Non-pigmented ciliary epithelial cell (primary cell): ENCODE results near the gene RNPEPL1.
"Not testable (repeated sequence)": the region's sequence is repeated elsewhere in the genome, so short reads cannot be mapped to it uniquely, and the experiment has no call there.

Source experiments
- DNase-seq: peaks from one replicate; pipeline ENCODE4 v3.0.0-alpha.2; 2010; ENCODE audit warnings: low read depth

The RNPEPL1 gene

GRCh38 chr2:240567872-240568677, at the start of gene RNPEPL1:
TSS of gene RNPEPL1 (plus strand) at chr2:240568484. CDS start at chr2:240568587, 103 bp downstream.
- DNase-seq, result no peak

DNA sequence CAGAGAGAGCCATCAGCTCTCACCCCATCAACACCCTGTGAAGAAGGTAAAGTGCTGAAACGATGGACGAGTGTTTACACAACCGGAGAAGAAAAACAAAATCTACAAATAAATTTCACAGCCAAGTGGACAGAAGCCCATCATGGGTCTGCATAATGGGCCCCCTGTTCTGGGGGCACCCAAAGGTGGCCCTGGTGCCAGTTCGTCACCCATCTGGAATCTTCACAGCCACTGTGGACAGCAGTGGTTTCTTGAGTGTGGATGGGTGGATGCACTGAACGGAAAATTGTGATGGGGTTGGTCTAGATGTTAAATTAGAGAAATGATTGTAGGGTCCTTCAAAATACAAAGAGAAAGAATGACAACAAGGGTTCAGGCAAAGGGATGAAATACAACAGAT, 49.3 kb upstream of the RNPEPL1 start:
- DNase-seq, result no peak

GRCh38 chr2:240519396-240520129, 48.7 kb upstream of the RNPEPL1 start:
- peak; percentile 13 for DNase-seq

DNA sequence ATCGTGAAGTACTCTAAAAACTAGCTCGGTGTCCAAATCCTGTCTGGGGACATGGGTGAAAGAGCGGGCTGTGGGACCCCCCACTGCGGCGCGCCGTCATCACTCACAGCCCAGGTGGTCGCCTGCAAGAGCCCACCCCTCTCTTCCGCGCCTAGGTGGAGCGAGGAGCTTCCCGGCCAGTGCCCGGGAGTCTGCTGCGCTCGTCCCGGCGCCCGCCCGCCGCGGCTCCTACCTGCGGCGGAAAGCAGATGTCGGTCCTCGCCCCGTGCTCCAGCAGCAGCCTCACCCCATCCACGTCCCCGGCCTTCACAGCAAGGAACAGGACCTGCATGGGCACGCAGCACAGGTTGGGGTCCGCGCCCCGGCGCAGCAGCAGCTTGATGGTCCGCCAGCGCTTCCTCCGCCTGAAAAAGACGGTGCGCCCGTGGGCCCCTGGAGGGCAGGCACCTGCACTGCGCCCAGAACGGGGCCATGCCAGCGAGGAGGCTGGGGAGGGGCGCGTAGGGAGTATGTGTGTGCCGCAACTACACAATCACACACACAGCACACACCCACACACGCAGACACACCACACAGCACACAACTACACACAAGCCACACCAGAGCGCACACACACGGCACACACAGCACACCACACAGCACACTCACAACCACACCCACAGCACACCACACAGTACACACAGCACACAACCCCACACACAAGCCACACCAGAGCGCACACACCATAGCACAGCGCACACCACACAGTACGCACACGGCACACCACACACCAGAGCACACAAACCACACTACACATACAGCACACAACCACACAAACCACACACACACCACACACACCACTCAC, 47.9 kb upstream of the RNPEPL1 start:
- no peak for DNase-seq

- no peak for DNase-seq
Measured at GRCh38 chr2:240520974-240521350, 47.3 kb upstream of the RNPEPL1 start.

- DNase-seq, result not testable (repeated sequence)
Measured at GRCh38 chr2:240521885-240522284, 46.4 kb upstream of the RNPEPL1 start.

GRCh38 chr2:240522406-240522805, 45.9 kb upstream of the RNPEPL1 start:
- DNase-seq, result no peak

- no peak for DNase-seq
Measured at GRCh38 chr2:240523451-240524281, 44.6 kb upstream of the RNPEPL1 start.

GRCh38 chr2:240524963-240525718, 43.1 kb upstream of the RNPEPL1 start:
- no peak for DNase-seq

DNA sequence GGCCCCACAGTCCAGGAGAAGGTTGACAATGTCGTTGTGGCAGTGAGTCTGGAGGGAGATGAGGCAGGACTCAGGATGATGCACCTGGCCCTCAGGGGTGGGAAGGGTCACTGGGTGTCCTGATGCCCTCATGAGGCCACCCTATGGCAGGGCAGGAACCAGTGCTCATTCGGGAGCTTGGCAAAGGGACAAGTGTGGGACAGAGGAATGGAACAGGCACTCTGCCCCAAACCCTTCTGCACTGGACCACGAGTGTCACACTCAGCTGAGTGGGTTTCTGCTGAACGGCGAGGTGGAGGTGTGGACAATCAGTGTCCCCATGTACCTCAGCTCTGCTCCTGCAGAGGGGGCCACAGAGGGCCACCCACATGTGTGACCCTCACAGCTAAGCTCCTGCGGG, 42.5 kb upstream of the RNPEPL1 start:
- DNase-seq, result no peak

DNA sequence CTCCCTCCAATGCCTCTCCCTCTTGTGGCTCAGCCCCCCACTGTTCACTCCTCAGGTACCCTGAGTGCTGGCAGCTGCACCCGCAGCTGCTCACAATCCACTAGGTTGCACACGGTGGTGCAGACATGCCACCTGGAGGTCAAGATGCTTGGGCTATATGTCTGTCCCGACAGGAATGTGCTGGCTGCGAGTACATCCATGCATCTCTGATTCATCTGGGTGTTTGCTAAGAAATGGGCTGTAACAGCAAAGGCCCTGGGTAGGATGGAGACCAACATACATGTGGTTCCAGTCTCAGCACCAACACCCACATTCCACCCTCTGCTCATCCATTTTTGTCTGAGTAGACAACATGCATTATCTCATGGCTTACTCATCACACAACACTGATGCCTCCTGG, 41.8 kb upstream of the RNPEPL1 start:
- no peak for DNase-seq

- DNase-seq, result no peak
Measured at GRCh38 chr2:240527153-240527750, 41.0 kb upstream of the RNPEPL1 start.

- no peak for DNase-seq
Measured at GRCh38 chr2:240528406-240529040, 39.8 kb upstream of the RNPEPL1 start.

DNA sequence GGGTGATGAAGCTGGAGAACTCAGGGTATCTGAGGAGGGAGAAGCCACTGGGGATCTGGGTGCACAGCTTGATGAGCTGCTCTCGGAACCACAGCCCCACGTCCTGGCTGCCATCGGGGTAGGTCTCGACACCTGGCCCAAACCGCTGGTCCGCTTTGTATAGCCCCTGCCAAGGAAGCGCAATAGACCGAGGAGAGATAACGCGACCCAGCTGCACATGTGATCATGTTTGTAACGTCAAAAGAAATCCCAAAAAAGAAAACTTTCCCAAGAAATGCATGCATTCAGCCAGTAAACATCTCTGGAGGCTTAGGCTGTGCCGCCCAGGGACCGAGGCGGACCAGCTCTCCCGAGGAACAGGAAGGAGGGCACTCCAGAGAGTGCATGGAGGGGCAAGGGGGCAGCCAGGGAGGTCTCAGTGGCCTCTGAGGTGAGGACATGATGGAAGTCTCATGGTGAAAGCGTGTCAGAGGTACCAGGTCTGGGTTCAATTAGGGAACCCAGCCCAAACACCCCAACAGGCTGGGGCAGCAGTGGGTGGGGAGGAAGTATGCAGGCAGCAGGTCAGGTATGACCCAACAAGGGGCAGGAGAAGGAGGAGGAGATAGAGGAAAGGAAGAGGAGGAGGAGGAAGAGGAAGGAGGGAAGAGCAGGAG, 38.8 kb upstream of the RNPEPL1 start:
- no peak for DNase-seq

- DNase-seq, result no peak
Measured at GRCh38 chr2:240530181-240530580, 38.1 kb upstream of the RNPEPL1 start.

- no peak for DNase-seq
Measured at GRCh38 chr2:240531038-240531437, 37.2 kb upstream of the RNPEPL1 start.

GRCh38 chr2:240532031-240532775, 36.1 kb upstream of the RNPEPL1 start:
- DNase-seq, result no peak

GRCh38 chr2:240538031-240538780, 30.1 kb upstream of the RNPEPL1 start:
- DNase-seq, result no peak
